ENCODE data around the gene BRD8.
"Not testable (repeated sequence)": the region's sequence is repeated elsewhere in the genome, so short reads cannot be mapped to it uniquely, and the experiment has no call there.

Gene BRD8

DNA sequence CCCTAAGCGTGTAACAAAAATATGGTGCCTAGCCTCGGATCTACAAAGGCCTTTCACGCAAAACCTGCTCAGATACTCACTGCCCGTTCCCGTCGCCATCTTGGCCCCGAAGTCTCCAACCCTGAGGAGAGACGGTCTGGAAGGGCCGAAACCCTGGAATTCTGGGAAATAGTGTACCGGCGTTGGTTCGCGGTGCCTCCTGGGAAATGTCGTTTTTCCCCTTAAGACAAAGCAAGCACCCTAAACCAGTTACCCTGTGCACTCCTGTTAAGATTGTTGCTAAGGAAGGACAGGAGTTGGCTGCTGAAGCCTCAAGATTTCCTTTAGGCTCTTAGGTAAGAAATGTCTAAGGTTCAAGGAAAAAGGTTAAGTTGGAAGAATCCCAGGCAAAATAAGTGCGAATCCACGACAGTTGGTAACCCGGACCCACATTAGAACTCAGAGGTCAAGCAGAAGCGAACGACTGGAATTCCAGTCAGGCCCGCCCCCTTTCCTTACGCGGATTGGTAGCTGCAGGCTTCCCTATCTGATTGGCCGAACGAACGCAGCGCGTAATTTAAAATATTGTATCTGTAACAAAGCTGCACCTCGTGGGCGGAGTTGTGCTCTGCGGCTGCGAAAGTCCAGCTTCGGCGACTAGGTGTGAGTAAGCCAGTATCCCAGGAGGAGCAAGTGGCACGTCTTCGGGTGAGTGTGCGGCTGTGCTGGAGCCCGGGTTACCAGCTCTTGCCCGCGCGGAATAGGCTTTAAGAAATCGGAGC is at the start of gene BRD8, which contains the start of gene KIF20A:
BRD8 (minus strand) TSS at position 115 of the 761 bp plus-strand sequence; CDS start at position 99, 16 bp downstream.
KIF20A (plus strand) TSS at position 597 of the 761 bp plus-strand sequence. CDS start 569 bp downstream, outside the sequence.
- peak; percentile 78 for DNase-seq (ENCODE audit: low read depth)

DNA sequence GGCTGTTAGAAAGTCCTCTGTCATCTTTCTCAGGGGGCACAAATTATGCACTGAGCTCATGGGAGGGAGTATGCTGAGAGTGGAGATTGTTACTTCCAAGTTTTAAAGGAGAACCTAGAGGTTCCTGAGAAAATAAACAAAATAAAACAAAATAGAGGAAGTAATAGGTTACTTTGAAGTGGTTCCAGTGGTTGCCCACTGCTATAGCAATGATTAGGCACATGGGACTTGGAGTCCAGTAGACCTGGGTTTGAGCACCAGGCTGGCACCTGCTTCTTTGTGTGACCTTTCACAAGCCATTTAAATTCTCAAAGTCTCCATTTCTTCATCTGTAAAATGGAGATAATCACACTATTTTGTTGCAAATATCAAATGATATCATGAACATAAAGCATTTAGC is 48.5 kb upstream of the BRD8 start:
- no peak for DNase-seq (ENCODE audit: low read depth)

- DNase-seq (ENCODE audit: low read depth) = no peak
Measured at GRCh38 chr5:138224712-138225111, 46.3 kb upstream of the BRD8 start.

DNA sequence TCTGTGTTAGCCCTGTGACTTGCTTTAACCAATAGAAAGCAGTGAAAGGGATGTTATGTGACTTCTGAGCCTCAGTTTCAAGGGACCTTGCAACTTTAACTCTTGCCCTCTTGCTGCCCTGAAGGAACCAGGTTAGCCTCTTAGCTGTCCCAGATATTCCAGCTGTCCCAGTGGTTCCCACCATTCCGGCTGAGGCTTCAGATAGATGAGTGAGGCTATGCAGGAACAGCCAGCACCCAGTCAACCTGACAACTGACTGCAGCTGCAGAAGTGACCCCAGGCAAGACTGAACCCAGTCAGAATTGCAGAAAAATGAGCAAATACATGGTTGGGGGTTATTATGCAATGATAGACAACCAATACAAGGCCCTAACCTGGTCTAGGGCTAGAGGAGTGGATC is 45.1 kb upstream of the BRD8 start:
- no peak for DNase-seq (ENCODE audit: low read depth)

- no peak for DNase-seq (ENCODE audit: low read depth)
Measured at GRCh38 chr5:138216799-138217198, 38.4 kb upstream of the BRD8 start.

GRCh38 chr5:138213161-138214029 is 35.0 kb upstream of the BRD8 start, which contains the start of gene CDC23:
CDC23 (minus strand) TSS chr5:138213323; CDS start chr5:138213312, 11 bp downstream.
- DNase-seq (ENCODE audit: low read depth) = peak; percentile 86

DNA sequence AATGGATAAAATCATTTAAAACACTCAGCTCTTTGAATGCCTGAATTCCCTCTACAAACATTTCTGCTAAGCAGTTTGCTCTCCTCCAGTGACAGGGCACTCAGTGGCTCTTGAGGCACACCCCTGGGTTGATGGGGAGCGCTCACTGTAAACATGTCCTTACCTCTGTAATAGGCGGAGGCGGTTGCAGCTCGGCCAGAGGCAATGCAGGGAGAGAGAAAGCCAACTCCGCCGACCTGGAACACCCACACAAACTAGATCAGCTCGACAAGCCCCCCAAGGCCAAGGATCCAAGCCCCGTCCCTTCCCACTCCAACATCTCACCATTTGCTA is 34.4 kb upstream of the BRD8 start:
- peak; percentile 3 for DNase-seq (ENCODE audit: low read depth)

- no peak for DNase-seq (ENCODE audit: low read depth)
Measured at GRCh38 chr5:138210985-138211384, 32.6 kb upstream of the BRD8 start.

DNA sequence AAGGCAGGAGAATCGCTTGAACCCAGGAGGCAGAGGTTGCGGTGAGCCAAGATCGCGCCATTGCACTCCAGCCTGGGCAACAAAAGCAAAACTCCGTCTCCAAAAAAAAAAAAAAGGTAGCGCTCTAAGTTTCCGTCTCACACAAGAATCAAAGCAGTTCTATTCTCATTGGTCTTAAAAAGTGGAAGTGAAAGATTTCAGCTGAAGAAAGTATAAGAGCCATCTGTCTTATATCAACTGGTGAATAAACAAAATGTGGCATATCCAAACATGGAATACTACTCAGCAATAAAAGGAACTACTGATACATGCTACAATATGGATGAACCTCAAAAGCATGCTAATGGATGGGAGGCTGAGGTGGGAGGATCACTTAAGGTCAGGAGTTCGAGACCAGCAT is 15.4 kb upstream of the BRD8 start:
- not testable (repeated sequence) for DNase-seq (ENCODE audit: low read depth)

- DNase-seq (ENCODE audit: low read depth) = no peak
Measured at GRCh38 chr5:138192826-138193225, 14.4 kb upstream of the BRD8 start.

GRCh38 chr5:138188626-138189025 is 10.2 kb upstream of the BRD8 start:
- no peak for DNase-seq (ENCODE audit: low read depth)

DNA sequence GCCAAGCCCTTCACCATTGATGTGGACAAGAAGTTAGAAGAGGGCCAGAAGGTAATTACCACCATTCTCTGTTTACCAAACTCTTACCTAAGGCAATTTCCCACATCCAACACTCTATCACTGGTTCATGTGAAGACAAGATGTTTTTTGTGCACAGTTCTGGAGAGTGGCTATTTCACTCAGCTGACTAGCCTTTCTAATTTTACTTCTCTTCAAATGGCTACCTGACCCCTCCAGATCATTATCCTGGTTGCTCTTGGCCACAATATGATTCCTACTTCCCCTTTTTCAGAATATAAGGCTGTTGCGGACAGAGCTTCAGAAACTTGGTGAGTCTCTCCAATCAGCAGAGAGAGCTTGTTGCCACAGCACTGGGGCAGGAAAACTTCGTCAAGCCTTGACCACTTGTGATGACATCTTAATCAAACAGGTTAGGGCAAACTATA is 7.6 kb upstream of the BRD8 start:
- no peak for DNase-seq (ENCODE audit: low read depth)

GRCh38 chr5:138182808-138183207 is 4.4 kb upstream of the BRD8 start:
- DNase-seq (ENCODE audit: low read depth) = no peak

GRCh38 chr5:138180841-138181240 is 2.4 kb upstream of the BRD8 start:
- no peak for DNase-seq (ENCODE audit: low read depth)

DNA sequence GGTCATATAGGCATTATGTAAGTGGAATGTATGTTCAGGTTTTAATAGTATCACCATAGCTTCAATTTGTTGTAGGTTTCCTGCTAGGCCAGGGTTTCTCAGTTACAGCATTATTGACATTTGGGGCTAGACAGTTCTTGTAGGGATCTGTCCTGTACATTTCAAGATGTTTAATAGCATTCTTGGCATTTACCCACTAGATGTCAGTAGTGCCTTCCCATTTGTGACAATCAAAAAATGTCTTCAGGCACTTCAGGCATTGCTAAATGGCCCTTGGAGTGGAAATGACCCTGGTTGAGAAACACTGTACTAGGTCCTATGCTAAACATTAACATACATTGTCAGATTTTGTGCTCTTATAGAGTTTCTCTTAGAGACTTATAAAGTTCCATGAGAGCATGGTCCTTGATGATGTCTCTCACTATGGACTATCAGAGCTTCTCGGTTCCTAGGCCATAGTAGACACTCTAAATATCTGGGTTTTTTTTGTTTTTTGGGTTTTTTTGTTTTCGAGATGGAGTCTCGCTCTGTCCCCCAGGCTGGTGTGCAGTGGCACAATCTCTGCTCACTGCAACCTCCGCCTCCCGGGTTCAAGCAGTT is 1.9 kb upstream of the BRD8 start:
- DNase-seq (ENCODE audit: low read depth) = no peak

DNA sequence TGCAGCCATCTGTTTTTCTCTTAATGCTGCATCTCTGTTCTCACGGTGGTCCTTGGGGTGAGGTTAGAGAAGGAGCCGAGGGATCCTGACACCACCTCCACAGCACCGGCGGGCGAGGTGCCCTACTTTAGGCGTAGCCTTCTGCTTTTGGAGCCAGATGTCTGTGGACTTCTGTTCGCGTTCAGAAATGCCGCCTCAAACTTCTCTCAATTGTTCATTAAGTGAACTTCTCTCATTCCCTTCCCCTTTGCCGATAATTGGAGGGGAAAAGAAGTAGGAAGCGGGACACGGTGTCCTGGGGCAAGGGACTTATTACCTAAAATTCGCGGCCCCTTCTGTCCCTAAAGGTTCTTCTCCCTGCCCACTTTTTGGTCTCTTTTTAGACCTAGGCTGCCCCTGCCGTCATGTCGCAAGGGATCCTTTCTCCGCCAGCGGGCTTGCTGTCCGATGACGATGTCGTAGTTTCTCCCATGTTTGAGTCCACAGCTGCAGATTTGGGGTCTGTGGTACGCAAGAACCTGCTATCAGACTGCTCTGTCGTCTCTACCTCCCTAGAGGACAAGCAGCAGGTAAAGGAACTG is 937 bp upstream of the BRD8 start:
- DNase-seq (ENCODE audit: low read depth) = no peak

DNA sequence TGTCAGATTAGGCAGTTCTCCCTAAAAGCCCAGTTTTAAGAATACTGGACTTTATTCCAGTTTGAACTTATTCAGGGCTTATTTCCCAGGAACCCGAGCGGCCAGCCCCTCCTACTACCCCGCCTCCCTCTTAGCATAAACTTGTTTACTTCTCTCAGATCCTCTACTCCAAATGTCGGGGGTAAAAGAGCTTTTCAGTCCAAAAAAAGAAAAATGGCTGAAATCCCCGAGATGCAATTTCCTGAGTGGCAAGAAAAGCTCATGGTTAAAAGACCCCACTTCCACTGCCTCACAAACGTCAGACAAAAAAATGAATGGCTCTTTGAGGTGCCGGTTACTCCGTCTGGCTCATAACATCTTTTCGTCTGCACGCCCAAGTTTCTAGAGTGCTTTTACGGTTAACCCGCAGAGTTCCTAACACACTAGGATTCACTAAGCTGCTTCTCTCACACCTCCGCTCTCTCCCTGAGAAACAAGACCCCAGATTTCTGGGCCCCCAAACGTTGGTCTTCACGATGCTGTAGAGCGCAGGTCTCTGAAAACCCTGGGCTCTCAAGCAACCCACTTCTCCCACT is 402 bp downstream of the BRD8 start:
- DNase-seq (ENCODE audit: low read depth) = peak; percentile 4

DNA sequence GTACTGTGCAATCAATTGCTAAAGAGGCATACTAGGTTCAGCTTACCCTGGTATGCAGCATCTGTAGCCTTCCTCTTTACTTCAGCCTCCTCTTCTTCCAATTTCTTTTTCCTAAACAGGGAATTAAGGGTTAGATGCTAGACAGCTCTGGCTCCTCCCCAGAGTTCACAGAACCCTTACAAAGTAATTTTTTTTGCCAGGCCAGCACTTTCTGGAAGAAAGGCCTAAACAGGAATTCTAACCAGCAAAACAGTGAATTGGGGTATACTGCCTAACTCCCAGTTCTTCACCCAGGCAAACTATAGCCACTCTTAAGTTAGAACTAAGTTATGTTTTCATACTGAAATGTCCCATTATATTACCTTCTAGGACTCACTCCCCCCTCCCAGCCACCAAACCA is 8.1 kb downstream of the BRD8 start:
- DNase-seq (ENCODE audit: low read depth) = no peak

GRCh38 chr5:138169124-138169523 is 9.3 kb downstream of the BRD8 start:
- DNase-seq (ENCODE audit: low read depth) = no peak

- no peak for DNase-seq (ENCODE audit: low read depth)
Measured at GRCh38 chr5:138163721-138164120, 14.7 kb downstream of the BRD8 start.

DNA sequence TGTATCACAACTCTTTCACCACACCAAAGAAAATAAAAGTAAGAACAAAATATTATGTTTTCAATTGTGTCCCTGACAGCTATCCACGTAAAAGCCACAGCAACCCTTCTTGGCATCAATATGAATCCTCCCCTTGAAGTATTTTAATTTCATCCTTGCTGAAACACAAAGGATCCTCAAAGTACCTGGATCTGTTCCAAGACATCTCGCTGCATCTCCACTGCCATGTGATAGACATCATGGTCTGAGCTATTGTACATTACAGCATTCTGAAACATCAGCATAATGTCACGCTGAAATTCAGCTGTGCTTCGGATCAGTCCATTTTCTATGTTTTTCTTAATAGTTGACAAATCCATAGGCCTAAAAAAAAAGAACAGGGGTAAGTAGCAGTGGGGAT is 17.7 kb downstream of the BRD8 start:
- DNase-seq (ENCODE audit: low read depth) = no peak

DNA sequence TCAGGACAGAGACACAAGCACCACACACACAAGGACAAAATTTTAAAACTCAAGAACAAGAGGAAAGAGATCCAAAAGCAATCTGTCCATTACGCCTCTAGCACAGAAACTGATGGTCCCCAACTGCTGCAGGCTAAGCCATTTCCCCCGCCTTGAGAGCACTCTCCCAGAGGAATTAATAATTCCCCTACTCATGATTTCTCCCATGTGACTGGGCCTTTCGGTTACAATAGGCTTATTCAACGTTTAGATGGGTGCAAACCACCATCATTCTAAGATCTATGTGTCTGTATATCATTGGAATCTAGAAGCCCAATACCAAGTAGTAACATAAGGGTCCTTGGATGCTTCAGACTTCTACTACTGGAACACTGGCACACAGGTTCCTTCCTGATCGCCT is 18.8 kb downstream of the BRD8 start:
- no peak for DNase-seq (ENCODE audit: low read depth)

Measured in stimulated activated CD4-positive, alpha-beta T cell treated with anti-CD3 and anti-CD28 coated beads, Interleukin-2, amount 100 ng/mL, for 4 hours (primary cell).